Heart right ventricle (tissue), 16 donors: ENCODE results near the gene CHRNA4. TPM values are rescaled to one million over a fixed set of nuclear protein-coding genes. Genes with fewer than 3 reads are reported as not detected.

ENCODE experiments used
- ATAC-seq, 8 donors: fragments of 200-7000 bp; cut with Tn5 transposase; one replicate each; pipeline ENCODE4 v1.9.1; 2020; ENCODE audit warnings: mild to moderate bottlenecking in 8 of 8, moderate library complexity in 8 of 8, moderate number of reproducible peaks in 1 of 8
- DNase-seq, 2 donors: peaks; one replicate each; pipeline ENCODE4 v3.0.0-alpha.2; 2020
- H3K27ac ChIP-seq, 10 donors: fragments of 200-600 bp; sonication (generic) in 2 of 10; one replicate each; pipeline versions ENCODE4 v1.5.0 to v1.8.0; 2020 to 2022; ENCODE audit warnings: mild to moderate bottlenecking in 3 of 10
- H3K27me3 ChIP-seq, 7 donors: fragments of 200-600 bp; one replicate each; pipeline ENCODE4 v1.8.0; 2021 to 2022; ENCODE audit warnings: mild to moderate bottlenecking in 2 of 7
- H3K36me3 ChIP-seq, 9 donors: fragments of 200-600 bp; sonication (generic) in 1 of 9; one replicate each; pipeline versions ENCODE4 v1.5.0 to v1.8.0; 2020 to 2022; ENCODE audit warnings: mild to moderate bottlenecking in 2 of 9
- H3K4me1 ChIP-seq, 9 donors: fragments of 200-600 bp; sonication (generic) in 1 of 9; one replicate each; pipeline versions ENCODE4 v1.5.0 to v1.8.0; 2020 to 2022; ENCODE audit warnings: mild to moderate bottlenecking in 4 of 9
- H3K4me3 ChIP-seq, 10 donors: fragments of 200-600 bp; sonication (generic) in 2 of 10; one replicate each; pipeline versions ENCODE4 v1.5.0 to v1.8.0; 2020 to 2022; ENCODE audit warnings: mild to moderate bottlenecking in 7 of 10, moderate library complexity in 2 of 10
- H3K9me3 ChIP-seq, 11 donors: fragments of 200-600 bp in 10 of 11; sonication (generic) in 2 of 11; one replicate each; pipeline versions ENCODE4 v1.5.0 to v1.8.0; 2013 to 2022; ENCODE audit warnings: mild to moderate bottlenecking in 2 of 11, control low read depth in 1 of 11, moderate library complexity in 1 of 11
- CTCF ChIP-seq, 9 donors: fragments of 200-600 bp; sonication (generic) in 2 of 9; IDR thresholded peaks; one replicate each; pipeline versions ENCODE4 v1.5.0 to v1.8.0; 2021 to 2022; ENCODE audit warnings: antibody characterized with exemption in 9 of 9, mild to moderate bottlenecking in 5 of 9, moderate library complexity in 1 of 9
- WGBS, 2 donors: extraction: QIAGEN DNeasy Blood & Tissue Kit; methylation state at CpG; one replicate each; pipeline ENCODE4 v1.1.7; 2013; ENCODE audit warnings: inconsistent platforms in 1 of 2; 5-methylcytosine and 5-hydroxymethylcytosine counted together
- intact Hi-C, 10 donors: fragments of 100-400 bp; cut with DNase I; formaldehyde crosslinking; loops; one replicate each; pipeline versions ENCODE4 v1.11.1 to v1.14.2; 2022
- polyA plus RNA-seq, 2 donors: library from polyadenylated mRNA; stranded (reverse); fragments of 200-250 nt; gene quantifications; one replicate each; pipeline ENCODE4 v1.2.3, GENCODE V29; 2013
- total RNA-seq, 10 donors: library from RNA; stranded (reverse); fragmentation: NEBNext Ultra II Directional in 3 of 10; extraction: Animal tissue kit (Norgen Biotek cat#: 25700) in 3 of 10; gene quantifications; one replicate each; pipeline versions ENCODE4 v1.2.1 to v1.2.4, GENCODE V29; 2021 to 2023
- donor health status: Arrhythmogenic right ventricular cardiomyopathy.
- donor health status: ischemic (EF 13 %, LVEDD 7.1; RV severe dilation, severe dysfunction).
- donor health status: healthy with polysubstance abuse.
- donor health status: DM: no; HTN: yes; CAD: no.
- donor health status: DM: no; HTN: no; CAD: no.
- donor health status: ischemic (EF 25% LVEDD 6.9; RV normal size, moderate dysfunction).
- donor health status: ischemic (EF 25% LVEDD 5.7; RV mildly dilated, moderate dysfunction).
- donor health status: healthy.
- donor health status: DM: yes; HTN: yes; CAD: no.
- donor health status: Ischemic cardiomyopathy.
- donor health status: ischemic (EF 35%, LVEDD 5.7; RV mildly dilated, moderate dysfunction).
- donor health status: nonischemic (EF 11% LVEDD 7.7; RV severe dilation, severe dysfunction).
- donor health status: DM: yes; HTN: yes; CAD: no.
- donor health status: PGD.
- donor health status: ischemic (EF 29% LVEDD 5.4; RV normal size, mild dysfunction).
- donor health status: nonischemic (EF 23%, LVEDD 6.1; RV moderate dilation, normal function).

Gene CHRNA4
- total and polyA plus RNA-seq, 12 donors: 0.06 to 1.5 (median 0.90) TPM; not detected in 4

DNA sequence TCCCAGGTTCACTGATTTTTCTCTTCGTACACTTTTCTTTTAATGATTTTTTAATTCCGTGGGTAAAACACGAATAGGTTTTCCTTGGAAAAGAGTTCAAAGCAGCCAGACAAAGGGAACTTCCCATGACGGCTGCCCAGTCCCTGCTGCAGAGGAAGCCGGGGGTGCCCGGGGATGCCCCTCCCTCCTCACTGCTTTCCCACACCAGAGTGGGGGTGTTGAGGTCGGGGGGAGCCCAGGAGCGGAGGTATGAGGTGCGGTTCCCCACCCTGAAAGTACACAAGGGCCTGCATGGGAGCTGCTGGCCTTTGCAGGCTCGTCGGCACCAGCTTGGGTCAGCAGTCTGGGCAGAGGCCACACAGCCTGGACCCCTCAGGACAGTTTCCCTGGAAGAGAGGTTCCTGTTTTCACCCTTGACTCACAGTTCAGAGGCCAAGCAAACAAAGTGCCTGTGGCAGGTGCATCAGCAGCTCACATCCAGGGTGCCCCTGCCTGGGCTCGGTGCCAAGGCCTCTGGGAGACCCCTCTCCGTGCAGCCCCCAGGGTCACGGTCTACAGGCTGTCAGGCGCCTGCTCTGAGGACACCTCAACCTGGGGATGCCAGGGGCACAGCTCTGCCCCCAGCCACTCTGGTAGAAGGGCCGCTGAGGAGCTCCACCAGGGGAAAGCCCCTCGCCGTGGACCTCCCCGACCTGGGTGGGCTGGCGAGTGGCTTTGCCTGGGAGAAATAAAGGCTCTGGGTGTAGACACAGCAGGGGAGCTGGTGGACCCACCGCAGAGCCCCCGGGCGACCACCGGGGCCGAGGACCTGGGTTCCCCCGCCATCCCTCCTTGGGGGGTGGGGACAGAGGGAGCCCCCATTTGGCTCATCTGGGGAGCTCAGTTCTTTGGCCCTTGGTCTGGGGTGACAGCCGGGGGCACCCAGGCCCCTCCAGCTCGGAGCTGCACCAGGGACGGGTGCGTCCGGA is 15.4 kb upstream of the CHRNA4 start:
- Histone ChIP-seq H3K4me1 (peaks cover 0 to under 1% (median 0%) of the 10 kb centered on the region in 9 donors), H3K27ac (no peak overlapping the region), H3K9me3 (no peaks in the 10 kb centered on the region), H3K27me3 (peaks cover 7 to 80% (median 65%) of the 10 kb centered on the region in 7 donors), H3K4me3 (no peak overlapping the region), H3K36me3 (no peaks in the 10 kb centered on the region)
- no peak for ATAC-seq
- no peak for DNase-seq
- intact Hi-C loops: no loop called here
- 56 to 67% methylated on average over 31 of the region's 31 CpGs for WGBS, 2 donors
- TF ChIP-seq CTCF (IDR thresholded peaks at IDR 0.05): no peak

- ATAC-seq: no peak
- no peak overlapping the region for H3K27ac ChIP-seq
- TF ChIP-seq CTCF (IDR thresholded peaks at IDR 0.05): no peak
- no peaks in the 10 kb centered on the region for H3K36me3 ChIP-seq
- peak in 1 of 2 donors; percentile 6 for DNase-seq
- 85 to 91% methylated on average over 3 of the region's 3 CpGs for WGBS, 2 donors
- H3K9me3 ChIP-seq: no peaks in the 10 kb centered on the region
- peaks cover 4 to 12% (median 8%) of the 10 kb centered on the region in 9 donors for H3K4me1 ChIP-seq
- no peak overlapping the region for H3K4me3 ChIP-seq
- intact Hi-C loops: no loop called here
- H3K27me3 ChIP-seq: peaks cover 7 to 81% (median 64%) of the 10 kb centered on the region in 7 donors
Observed at GRCh38 chr20:63375438-63375837, 14.3 kb upstream of the CHRNA4 start.

DNA sequence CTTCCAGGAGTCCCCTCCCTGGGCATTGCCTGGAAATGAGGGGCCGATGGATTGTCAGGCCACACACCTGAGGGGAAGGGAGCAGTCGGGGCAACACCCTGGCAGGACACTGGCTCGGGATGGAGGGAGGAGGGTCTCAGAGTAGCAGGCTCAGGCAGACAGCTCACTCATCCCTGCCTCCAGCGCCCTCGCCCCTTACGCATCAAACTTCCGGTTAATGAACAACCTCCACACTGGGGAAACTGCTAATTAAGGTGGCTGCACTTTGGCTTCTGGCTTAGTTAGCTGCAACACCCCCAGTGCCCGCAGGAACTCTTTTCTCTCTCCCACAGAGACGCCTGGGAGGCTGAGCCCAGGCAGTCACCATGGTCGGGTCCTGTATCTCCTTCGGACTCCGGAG is 13.4 kb upstream of the CHRNA4 start:
- Histone ChIP-seq H3K9me3 (no peaks in the 10 kb centered on the region), H3K4me3 (no peak overlapping the region), H3K36me3 (no peaks in the 10 kb centered on the region), H3K27me3 (peaks cover 7 to 78% (median 62%) of the 10 kb centered on the region in 7 donors), H3K27ac (no peak overlapping the region), H3K4me1 (peaks cover 4 to 15% (median 10%) of the 10 kb centered on the region in 9 donors)
- intact Hi-C loops: no loop called here
- 60 to 66% methylated on average over 12 of the region's 12 CpGs for WGBS, 2 donors
- DNase-seq (peak in 1 of 2 donors; percentile 7), ATAC-seq (no peak)
- TF ChIP-seq CTCF (IDR thresholded peaks at IDR 0.05): no peak

DNA sequence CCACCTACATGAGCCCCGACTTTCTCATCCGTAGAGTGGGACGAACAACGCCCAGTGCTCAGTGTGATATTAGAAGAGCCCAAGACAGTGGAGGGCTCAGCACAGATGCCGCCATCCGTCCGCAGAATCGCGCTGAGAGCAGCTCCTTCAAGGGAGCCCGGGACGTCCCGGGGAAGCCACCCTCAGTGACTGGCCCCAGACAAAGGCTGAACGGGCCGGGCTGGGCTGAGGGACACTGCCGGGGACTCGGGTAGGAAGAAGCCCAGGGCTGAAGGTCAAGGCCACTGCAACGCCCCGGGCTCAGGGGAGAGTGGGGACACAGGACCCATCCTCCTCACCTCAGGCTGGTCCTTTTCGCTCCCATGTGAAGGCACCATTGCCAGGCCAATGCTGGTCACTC is 12.8 kb upstream of the CHRNA4 start:
- H3K27me3 ChIP-seq: peaks cover 7 to 75% (median 60%) of the 10 kb centered on the region in 7 donors
- ATAC-seq: no peak
- H3K4me3 ChIP-seq: no peak overlapping the region
- TF ChIP-seq CTCF (IDR thresholded peaks at IDR 0.05): no peak
- no peaks in the 10 kb centered on the region for H3K9me3 ChIP-seq
- no peaks in the 10 kb centered on the region for H3K36me3 ChIP-seq
- intact Hi-C loops: no loop called here
- 86% methylated on average over 19 of the region's 19 CpGs for WGBS, 2 donors
- H3K4me1 ChIP-seq: peaks cover 4 to 15% (median 10%) of the 10 kb centered on the region in 9 donors
- no peak overlapping the region for H3K27ac ChIP-seq
- peak in 1 of 2 donors; percentile 6 for DNase-seq
